ENCODE measurements around the gene SLC12A5.

Gene SLC12A5

DNA sequence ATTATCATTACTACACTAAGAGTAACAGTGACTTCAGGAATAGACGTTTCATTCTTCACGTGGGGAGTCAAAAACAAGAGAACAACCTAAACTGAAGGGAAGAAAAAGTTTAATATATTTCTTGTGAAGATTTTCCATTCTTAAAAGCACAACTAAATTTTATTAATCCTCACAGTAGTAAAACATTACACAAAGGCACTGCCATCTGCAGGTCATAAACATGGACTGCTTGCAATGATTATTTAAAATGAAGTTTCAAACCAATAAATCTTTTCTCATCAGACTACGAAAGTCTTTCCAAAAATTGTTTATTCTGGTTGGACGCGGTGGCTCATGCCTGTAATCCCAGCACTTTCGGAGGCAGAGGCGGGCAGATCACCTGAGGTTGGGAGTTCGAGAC, 58.1 kb downstream of the SLC12A5 start:
- Histone ChIP-seq H4K20me1 (ENCODE audit: control insufficient read depth, insufficient read depth, low read depth, low read length) (peaks cover 52% of the 10 kb centered on the region), H3K36me3 (ENCODE audit: control insufficient read depth, low read length) (peaks cover 28% of the 10 kb centered on the region), H3K9me2 (replicated peaks; ENCODE audit: control insufficient read depth, low read length) (no peaks in the 10 kb centered on the region), H3K4me1 (ENCODE audit: control insufficient read depth, low read length) (peaks cover 35% of the 10 kb centered on the region), H3K4me2 (ENCODE audit: low read length) (peak overlapping the region; percentile 79), H3K27ac (ENCODE audit: low read depth, low read length) (no peak overlapping the region), H3K27me3 (ENCODE audit: control insufficient read depth, low read length) (no peaks in the 10 kb centered on the region), H3K9me3 (ENCODE audit: control insufficient read depth, insufficient read depth, low read length) (no peaks in the 10 kb centered on the region), H3K4me3 (ENCODE audit: low read length) (no peak overlapping the region), H3K79me2 (ENCODE audit: control insufficient read depth, low read length) (peaks cover 74% of the 10 kb centered on the region), H3F3A (ENCODE audit: control insufficient read depth, insufficient read depth) (no peaks in the 10 kb centered on the region; the same call in 1 of the 2 replicates)
- TF ChIP-seq CTCF (IDR thresholded peaks at IDR 0.05; ENCODE audit: low read depth, low read length, poor library complexity, severe bottlenecking), result peak; percentile 58
- no peak for TF ChIP-seq EZH2phosphoT487 (IDR thresholded peaks at IDR 0.05; ENCODE audit: borderline replicate concordance, low read length)

DNA sequence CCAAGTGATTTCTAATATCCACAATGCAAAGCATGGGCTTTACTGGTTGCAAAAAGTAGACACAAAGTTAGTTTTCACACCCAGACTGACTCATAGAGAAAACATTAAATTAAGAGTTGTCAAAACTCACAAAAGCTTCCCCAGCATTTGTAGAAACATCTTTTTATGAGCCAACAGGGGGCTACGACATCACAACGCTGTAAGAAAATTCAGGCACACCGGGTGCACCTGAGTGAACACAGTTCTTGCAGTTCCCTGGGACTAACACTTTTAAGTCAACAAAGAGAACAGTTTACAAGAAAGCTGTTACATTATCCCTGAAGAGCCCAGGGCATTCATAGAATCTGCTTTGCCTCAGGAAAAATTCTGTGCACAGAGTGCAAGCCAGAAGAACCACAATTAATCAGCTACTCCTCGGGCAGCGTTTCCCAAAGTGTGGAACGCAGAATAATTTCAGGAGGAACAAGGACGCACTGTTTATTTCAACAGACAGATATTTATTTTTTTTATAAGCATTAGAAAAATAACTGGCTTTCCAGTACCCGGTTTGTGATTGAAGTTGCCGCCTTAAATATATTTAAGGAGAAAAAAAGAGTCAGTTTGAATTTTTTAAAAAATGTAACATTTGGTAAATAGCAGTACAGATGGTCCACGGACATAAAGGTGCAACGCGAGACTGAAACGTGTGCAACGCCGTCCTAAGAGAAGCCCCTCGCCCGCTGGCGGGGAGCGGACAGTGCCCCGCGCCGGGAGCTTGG, 59.6 kb downstream of the SLC12A5 start:
- peaks cover 33% of the 10 kb centered on the region for H3K4me1 ChIP-seq (ENCODE audit: control insufficient read depth, low read length)
- H4K20me1 ChIP-seq (ENCODE audit: control insufficient read depth, insufficient read depth, low read depth, low read length), result peaks cover 39% of the 10 kb centered on the region
- no peaks in the 10 kb centered on the region for H3K9me2 ChIP-seq (replicated peaks; ENCODE audit: control insufficient read depth, low read length)
- peak overlapping the region; percentile 94 for H3K4me3 ChIP-seq (ENCODE audit: low read length)
- TF ChIP-seq EZH2phosphoT487 (IDR thresholded peaks at IDR 0.05; ENCODE audit: borderline replicate concordance, low read length) (no peak), CTCF (IDR thresholded peaks at IDR 0.05; ENCODE audit: low read depth, low read length, poor library complexity, severe bottlenecking) (no peak)
- H3F3A ChIP-seq (ENCODE audit: control insufficient read depth, insufficient read depth), result no peaks in the 10 kb centered on the region; the same call in 1 of the 2 replicates
- no peak overlapping the region for H3K27ac ChIP-seq (ENCODE audit: low read depth, low read length)
- peaks cover 28% of the 10 kb centered on the region for H3K36me3 ChIP-seq (ENCODE audit: control insufficient read depth, low read length)
- H3K9me3 ChIP-seq (ENCODE audit: control insufficient read depth, insufficient read depth, low read length), result no peaks in the 10 kb centered on the region
- H3K79me2 ChIP-seq (ENCODE audit: control insufficient read depth, low read length), result peaks cover 59% of the 10 kb centered on the region
- no peaks in the 10 kb centered on the region for H3K27me3 ChIP-seq (ENCODE audit: control insufficient read depth, low read length)
- H3K4me2 ChIP-seq (ENCODE audit: low read length), result peak overlapping the region; percentile 79

DNA sequence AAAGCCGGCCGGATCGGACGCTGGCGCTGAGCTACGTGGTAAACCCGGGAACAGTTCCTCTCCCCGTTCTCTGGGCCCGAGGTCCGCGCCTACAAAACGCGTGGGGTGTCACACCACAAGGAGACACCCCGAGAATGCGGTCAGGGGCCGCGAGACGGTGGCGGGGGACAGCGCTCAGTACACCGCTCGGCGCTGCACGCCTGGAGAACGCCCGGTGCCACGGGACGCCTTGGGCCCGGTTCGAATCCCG, 60.1 kb downstream of the SLC12A5 start:
- H3K9me2 ChIP-seq (replicated peaks; ENCODE audit: control insufficient read depth, low read length), result no peaks in the 10 kb centered on the region
- TF ChIP-seq EZH2phosphoT487 (IDR thresholded peaks at IDR 0.05; ENCODE audit: borderline replicate concordance, low read length) (no peak), CTCF (IDR thresholded peaks at IDR 0.05; ENCODE audit: low read depth, low read length, poor library complexity, severe bottlenecking) (no peak)
- peaks cover 36% of the 10 kb centered on the region for H4K20me1 ChIP-seq (ENCODE audit: control insufficient read depth, insufficient read depth, low read depth, low read length)
- H3K79me2 ChIP-seq (ENCODE audit: control insufficient read depth, low read length), result peaks cover 54% of the 10 kb centered on the region
- H3K9me3 ChIP-seq (ENCODE audit: control insufficient read depth, insufficient read depth, low read length), result no peaks in the 10 kb centered on the region
- peak overlapping the region; percentile 94 for H3K4me3 ChIP-seq (ENCODE audit: low read length)
- H3K36me3 ChIP-seq (ENCODE audit: control insufficient read depth, low read length), result peaks cover 28% of the 10 kb centered on the region
- H3K27ac ChIP-seq (ENCODE audit: low read depth, low read length), result peak overlapping the region; percentile 59; the same call in 1 of the 2 replicates
- no peaks in the 10 kb centered on the region for H3K27me3 ChIP-seq (ENCODE audit: control insufficient read depth, low read length)
- H3F3A ChIP-seq (ENCODE audit: control insufficient read depth, insufficient read depth), result no peaks in the 10 kb centered on the region; the same call in 1 of the 2 replicates
- H3K4me1 ChIP-seq (ENCODE audit: control insufficient read depth, low read length), result peaks cover 33% of the 10 kb centered on the region
- peak overlapping the region; percentile 79 for H3K4me2 ChIP-seq (ENCODE audit: low read length)
